GM18519 (cell line): ENCODE measurements around the gene USP24.
"Not testable (repeated sequence)": the region's sequence is repeated elsewhere in the genome, so short reads cannot be mapped to it uniquely, and the experiment has no call there.

Experiments used
- ATAC-seq: cut with Tn5 transposase; IDR thresholded peaks from one replicate; pipeline ENCODE4 v1.9.1; 2021; ENCODE audit warnings: mild to moderate bottlenecking, moderate library complexity; ENCODE audit not compliant: unreplicated experiment, low FRiP score

USP24 gene

DNA sequence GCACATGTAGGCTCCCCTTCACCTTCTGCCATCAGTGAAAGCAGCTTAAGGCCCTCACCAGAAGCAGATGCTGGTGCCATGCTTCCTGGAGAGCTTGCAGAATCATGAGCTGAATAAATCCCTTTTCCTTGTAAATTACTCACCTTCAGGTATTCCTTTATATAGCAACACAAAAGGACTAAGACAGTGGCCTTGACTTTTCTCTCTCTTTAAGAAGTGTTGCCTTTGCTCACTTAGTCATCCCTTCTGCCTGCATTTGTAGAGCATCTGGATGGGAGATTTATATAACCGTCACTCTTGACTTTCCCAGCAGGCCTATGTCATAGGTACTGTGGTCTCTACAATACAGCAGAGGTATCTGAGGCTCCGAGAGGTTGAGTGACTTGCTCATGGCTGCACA, 172.2 kb downstream of the USP24 start:
- no peak for ATAC-seq

DNA sequence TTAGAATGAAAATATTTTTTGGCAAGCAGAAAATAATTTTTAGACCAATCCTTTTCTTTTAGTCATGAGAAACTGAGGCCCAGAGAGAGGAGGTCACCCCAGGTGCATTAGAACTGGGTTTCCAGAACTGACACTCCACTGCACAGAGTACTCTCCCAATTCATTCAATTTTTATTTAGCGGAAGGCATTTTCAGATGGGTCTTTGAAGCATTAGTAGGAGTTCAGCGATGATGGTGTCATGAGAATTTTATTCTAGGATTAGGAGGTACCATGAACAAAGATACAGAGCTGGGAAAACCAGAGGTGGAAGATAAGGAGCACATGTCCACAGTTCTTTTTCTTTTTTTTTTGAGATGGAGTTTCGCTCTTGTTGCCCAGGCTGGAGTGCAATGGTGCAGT, 173.6 kb downstream of the USP24 start:
- ATAC-seq = no peak

- ATAC-seq = no peak
Measured at GRCh38 chr1:55040933-55041494, 174.2 kb downstream of the USP24 start.

DNA sequence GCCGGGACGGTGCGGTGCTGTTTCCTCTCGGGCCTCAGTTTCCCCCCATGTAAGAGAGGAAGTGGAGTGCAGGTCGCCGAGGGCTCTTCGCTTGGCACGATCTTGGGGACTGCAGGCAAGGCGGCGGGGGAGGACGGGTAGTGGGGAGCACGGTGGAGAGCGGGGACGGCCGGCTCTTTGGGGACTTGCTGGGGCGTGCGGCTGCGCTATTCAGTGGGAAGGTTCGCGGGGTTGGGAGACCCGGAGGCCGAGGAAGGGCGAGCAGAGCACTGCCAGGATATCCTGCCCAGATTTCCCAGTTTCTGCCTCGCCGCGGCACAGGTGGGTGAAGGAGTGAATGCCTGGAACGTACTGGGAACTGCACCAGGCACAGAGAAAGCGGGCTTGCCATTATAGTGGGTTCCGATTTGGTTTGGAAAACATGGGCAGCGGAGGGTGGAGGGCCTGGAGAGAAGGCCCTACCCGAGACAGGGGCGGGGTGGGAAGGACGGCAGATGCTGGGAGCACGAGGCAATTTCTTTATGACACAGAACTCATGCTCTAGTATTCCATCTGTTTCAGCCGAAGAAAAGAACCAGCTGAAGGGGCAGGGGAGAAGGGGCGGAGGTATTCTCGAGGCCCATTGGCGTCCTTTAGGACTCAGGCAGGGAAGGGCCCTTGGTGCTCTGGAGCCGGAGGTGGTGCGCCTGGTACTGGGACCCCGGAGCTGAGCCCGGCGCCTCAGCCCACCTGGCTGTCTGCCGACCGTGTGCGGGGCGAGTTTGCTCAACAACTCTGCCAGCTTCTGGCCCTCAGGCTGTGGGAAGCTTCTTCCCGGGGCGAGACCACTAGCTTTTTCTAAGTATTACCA, 174.9 kb downstream of the USP24 start:
- no peak for ATAC-seq

GRCh38 chr1:55039342-55040082, 175.7 kb downstream of the USP24 start, which contains the start of gene PCSK9:
TSS of gene PCSK9 (plus strand) at chr1:55039548. CDS start at chr1:55039838, 290 bp downstream.
- ATAC-seq = no peak

DNA sequence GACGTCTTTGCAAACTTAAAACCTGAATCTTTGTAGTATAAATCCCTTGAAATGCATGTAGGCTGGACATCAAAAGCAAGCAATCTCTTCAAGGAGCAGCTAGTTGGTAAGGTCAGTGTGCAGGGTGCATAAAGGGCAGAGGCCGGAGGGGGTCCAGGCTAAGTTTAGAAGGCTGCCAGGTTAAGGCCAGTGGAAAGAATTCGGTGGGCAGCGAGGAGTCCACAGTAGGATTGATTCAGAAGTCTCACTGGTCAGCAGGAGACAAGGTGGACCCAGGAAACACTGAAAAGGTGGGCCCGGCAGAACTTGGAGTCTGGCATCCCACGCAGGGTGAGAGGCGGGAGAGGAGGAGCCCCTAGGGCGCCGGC, 176.2 kb downstream of the USP24 start:
- ATAC-seq = no peak

DNA sequence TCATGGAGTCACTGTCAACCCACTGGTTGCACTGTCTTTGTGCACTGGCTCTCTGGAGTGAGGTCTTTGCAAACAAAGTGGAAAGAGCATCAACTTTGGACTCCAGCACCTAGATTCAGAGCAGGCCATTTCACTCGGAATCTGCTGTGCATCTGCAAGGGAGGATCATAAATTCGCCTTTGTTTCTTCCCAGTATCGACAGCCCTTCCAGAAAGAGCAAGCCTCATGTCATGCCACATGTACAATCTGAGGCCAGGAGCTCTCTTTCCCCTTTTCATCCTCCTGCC, 176.7 kb downstream of the USP24 start:
- no peak for ATAC-seq

DNA sequence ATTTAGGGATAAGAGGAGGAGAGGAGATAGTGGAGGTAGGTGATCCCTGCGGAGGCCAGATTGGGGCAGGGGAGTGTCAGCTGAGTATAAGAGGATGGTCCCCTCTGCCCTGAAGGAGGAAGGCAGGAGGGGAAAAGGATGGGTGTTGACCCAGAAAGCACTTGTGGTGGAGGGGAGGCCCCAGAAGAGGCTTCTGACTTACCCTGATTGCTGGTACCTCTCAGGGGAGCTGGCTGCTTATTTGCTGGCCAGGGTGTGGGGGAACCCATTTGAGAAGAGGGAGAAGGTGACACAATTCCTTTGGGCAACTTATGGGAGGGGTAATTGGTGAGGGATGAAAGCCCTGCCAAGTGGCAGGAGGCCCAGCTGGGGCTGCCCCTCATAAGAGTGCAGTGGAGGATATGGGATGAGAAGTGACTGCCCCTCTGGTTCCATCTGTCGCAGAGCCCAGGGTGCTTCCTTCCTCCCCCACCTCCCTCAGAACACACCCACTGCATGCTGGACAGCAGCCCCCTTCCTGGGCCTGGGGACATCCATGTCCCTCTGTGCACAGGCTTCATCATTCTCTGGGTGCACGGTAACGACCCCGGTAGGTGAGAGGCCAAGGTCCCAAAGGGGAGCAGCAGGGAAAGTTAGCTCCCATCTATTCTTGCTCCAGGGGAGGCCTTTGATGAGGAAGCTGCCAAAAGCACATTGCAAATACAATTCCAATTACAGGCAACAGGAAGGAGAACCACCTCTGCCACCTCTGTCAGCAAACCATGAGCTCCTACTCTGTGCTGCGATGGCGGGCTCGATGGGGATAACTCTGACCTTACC, 177.2 kb downstream of the USP24 start:
- ATAC-seq = no peak

DNA sequence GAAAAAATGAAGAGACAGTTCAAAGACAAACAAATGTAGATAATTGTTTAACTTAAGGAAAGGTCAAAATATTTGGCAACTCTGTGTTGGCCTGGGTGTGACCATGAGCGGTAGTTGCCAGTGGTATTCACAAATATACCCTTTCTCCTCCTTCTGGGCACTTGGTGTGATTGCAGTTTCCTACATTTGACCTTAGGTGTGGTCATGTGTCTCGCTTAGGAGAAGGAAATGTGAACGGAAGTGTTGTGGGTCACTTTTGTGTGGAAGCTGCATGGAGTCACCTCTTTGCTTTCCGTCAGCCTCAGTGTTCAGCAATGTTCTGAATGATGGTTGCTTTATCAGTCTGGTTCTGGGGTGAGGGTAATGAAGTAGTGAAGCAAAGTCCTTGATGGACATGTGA, 179.3 kb downstream of the USP24 start:
- no peak for ATAC-seq

GRCh38 chr1:55034476-55035133, 180.6 kb downstream of the USP24 start:
- ATAC-seq = no peak

- no peak for ATAC-seq
Measured at GRCh38 chr1:55033265-55033614, 181.9 kb downstream of the USP24 start.

- not testable (repeated sequence) for ATAC-seq
Measured at GRCh38 chr1:55031098-55031497, 184.1 kb downstream of the USP24 start.

DNA sequence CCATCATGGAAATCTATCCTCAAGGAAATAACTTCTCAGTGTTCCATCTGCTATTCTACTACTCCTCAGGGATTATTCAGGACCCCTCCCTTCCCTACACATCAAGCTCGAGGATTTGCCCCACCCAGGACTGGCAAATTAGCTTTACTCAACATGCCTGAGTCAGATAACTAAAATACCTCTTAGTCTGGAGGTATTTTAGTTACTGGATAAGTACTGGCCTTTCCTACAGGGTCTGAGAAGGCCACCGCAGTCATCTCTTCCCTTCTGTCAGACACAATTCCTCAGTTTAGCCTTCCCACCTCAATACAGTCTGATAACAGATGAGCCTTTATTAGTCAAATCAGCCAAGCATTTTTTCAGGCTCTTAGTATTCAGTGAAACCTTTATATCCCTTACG, 188.5 kb downstream of the USP24 start:
- not testable (repeated sequence) for ATAC-seq

DNA sequence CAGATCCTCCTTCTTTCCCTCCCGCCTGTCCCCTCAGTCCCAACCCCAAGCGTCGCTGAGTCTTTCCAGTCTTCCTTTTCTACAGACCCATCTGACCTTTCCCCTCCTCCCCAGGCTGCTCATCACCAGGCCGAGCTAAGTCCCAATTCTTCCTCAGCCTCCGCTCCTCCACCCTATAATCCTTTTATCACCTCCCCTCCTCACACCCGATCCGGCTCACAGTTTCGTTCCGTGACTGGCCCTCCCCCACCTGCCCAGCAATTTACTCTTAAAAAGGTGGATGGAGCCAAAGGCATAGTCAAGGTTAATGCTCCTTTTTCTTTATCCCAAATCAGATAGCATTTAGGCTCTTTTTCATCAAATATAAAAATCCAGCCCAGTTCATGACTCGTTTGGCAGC, 191.0 kb downstream of the USP24 start:
- ATAC-seq = not testable (repeated sequence)

DNA sequence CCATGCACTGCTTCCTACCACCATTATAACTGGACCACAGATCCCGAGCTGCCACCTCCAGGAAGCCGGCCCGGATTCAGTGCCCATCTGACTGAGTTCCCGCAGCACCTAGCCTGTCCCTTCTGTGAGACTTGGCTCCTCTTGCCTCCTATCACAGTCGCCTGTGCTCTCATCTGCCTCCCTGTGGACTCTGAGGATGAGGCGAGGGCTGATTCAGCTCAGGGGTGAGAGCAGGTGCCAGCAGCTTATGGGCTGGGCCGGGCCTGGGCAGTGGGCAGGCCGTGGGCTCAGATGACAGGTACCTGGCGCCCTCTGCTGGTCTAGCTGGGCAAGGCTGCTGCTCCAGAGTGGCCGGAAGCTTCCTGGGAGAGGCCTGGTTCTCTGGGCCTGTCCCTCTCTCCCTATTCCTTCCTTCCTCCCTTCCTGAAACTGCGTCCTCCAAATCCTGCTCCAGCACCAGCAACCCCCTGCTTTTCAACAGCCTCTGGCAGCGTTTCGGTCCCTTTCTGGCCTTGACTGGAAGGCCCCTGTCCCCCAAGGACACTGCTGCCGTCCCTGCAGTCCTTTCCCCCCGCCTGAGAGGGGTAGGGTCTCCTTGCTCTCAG, 193.1 kb downstream of the USP24 start:
- ATAC-seq = no peak

- no peak for ATAC-seq
Measured at GRCh38 chr1:55018395-55018794, 196.8 kb downstream of the USP24 start.
